Chondrocyte (in vitro differentiated cells): ENCODE measurements around the gene SCRT2. TPM values are rescaled to one million over a fixed set of nuclear protein-coding genes. Genes with fewer than 3 reads are reported as not detected.
"Not testable (repeated sequence)": the region's sequence is repeated elsewhere in the genome, so short reads cannot be mapped to it uniquely, and the experiment has no call there.

Experiments used
- DNase-seq: peaks from one replicate; pipeline ENCODE4 v3.0.0; 2021; ENCODE audit warnings: mixed read lengths, low spot score
- H3K27ac Mint-ChIP-seq: one replicate; pipeline ENCODE4 v1.8.0; 2021; ENCODE audit warnings: mild to moderate bottlenecking, moderate library complexity, mixed read lengths; ENCODE audit not compliant: unreplicated experiment
- H3K27me3 Mint-ChIP-seq: 2 replicates; pipeline ENCODE4 v1.8.0; 2021; ENCODE audit warnings: low read depth, mixed read lengths
- H3K36me3 Mint-ChIP-seq: 2 replicates; pipeline ENCODE4 v1.8.0; 2021; ENCODE audit warnings: low read depth, mixed read lengths
- H3K4me1 Mint-ChIP-seq: 2 replicates; pipeline ENCODE4 v1.8.0; 2021; ENCODE audit warnings: low read depth, mild to moderate bottlenecking, mixed read lengths
- H3K4me3 Mint-ChIP-seq: one replicate; pipeline ENCODE4 v1.8.0; 2021; ENCODE audit warnings: mild to moderate bottlenecking, moderate library complexity, mixed read lengths; ENCODE audit not compliant: unreplicated experiment
- H3K9me3 Mint-ChIP-seq: 2 replicates; pipeline ENCODE4 v1.8.0; 2021; ENCODE audit warnings: low read depth, mixed read lengths
- CTCF ChIP-seq: fragments of 200-600 bp; sonication (generic); IDR thresholded peaks from 2 replicates; pipeline ENCODE4 v1.5.0; 2021; ENCODE audit warnings: antibody characterized with exemption, mild to moderate bottlenecking, moderate library complexity
- total RNA-seq: library from RNA; stranded (reverse); gene quantifications from 3 replicates; pipeline ENCODE4 v1.2.1, GENCODE V29; 2021

Gene SCRT2
- total RNA-seq, 1 donor from 2014 or later: not detected

- Mint-ChIP-seq H3K9me3 (no peaks in the 10 kb centered on the region), H3K27me3 (peaks cover 62% of the 10 kb centered on the region), H3K36me3 (no peaks in the 10 kb centered on the region), H3K4me1 (no peaks in the 10 kb centered on the region), H3K4me3 (no peak overlapping the region), H3K27ac (no peak overlapping the region)
- DNase-seq: no peak
- TF ChIP-seq CTCF: no peak
Observed at GRCh38 chr20:695165-695866, 19.7 kb upstream of the SCRT2 start.

- TF ChIP-seq CTCF: no peak
- Mint-ChIP-seq H3K27ac (no peak overlapping the region), H3K9me3 (no peaks in the 10 kb centered on the region), H3K4me1 (no peaks in the 10 kb centered on the region), H3K36me3 (no peaks in the 10 kb centered on the region), H3K27me3 (peaks cover 57% of the 10 kb centered on the region), H3K4me3 (no peak overlapping the region)
- no peak for DNase-seq
Observed at GRCh38 chr20:694496-694895, 18.9 kb upstream of the SCRT2 start.

- H3K9me3 Mint-ChIP-seq, H3K36me3 Mint-ChIP-seq, DNase-seq, H3K27ac Mint-ChIP-seq, H3K4me1 Mint-ChIP-seq, H3K4me3 Mint-ChIP-seq: not testable (repeated sequence)
- peaks cover 60% of the 10 kb centered on the region for H3K27me3 Mint-ChIP-seq
Observed at GRCh38 chr20:693786-694185, 18.2 kb upstream of the SCRT2 start.

GRCh38 chr20:692044-692443, 16.4 kb upstream of the SCRT2 start:
- TF ChIP-seq CTCF: no peak
- H3K27me3 Mint-ChIP-seq: peaks cover 56% of the 10 kb centered on the region
- no peaks in the 10 kb centered on the region for H3K36me3 Mint-ChIP-seq
- H3K4me1 Mint-ChIP-seq: no peaks in the 10 kb centered on the region
- no peak overlapping the region for H3K4me3 Mint-ChIP-seq
- no peak overlapping the region for H3K27ac Mint-ChIP-seq
- no peaks in the 10 kb centered on the region for H3K9me3 Mint-ChIP-seq
- DNase-seq: no peak

- DNase-seq: no peak
- no peaks in the 10 kb centered on the region for H3K36me3 Mint-ChIP-seq
- H3K27ac Mint-ChIP-seq: no peak overlapping the region
- TF ChIP-seq CTCF: no peak
- no peak overlapping the region for H3K4me3 Mint-ChIP-seq
- peaks cover 54% of the 10 kb centered on the region for H3K27me3 Mint-ChIP-seq
- no peaks in the 10 kb centered on the region for H3K4me1 Mint-ChIP-seq
- no peaks in the 10 kb centered on the region for H3K9me3 Mint-ChIP-seq
Observed at GRCh38 chr20:689947-690346, 14.3 kb upstream of the SCRT2 start.

GRCh38 chr20:689348-689747, 13.7 kb upstream of the SCRT2 start:
- no peak overlapping the region for H3K27ac Mint-ChIP-seq
- no peak overlapping the region for H3K4me3 Mint-ChIP-seq
- no peak for TF ChIP-seq CTCF
- no peaks in the 10 kb centered on the region for H3K36me3 Mint-ChIP-seq
- no peak for DNase-seq
- no peaks in the 10 kb centered on the region for H3K4me1 Mint-ChIP-seq
- peaks cover 52% of the 10 kb centered on the region for H3K27me3 Mint-ChIP-seq
- H3K9me3 Mint-ChIP-seq: no peaks in the 10 kb centered on the region
